Measurements from ENCODE around the gene CEP72. TPM values are rescaled to one million over a fixed set of nuclear protein-coding genes. Genes with fewer than 3 reads are reported as not detected.

The CEP72 gene
- total and polyA plus RNA-seq, 2 experiments from 2014 or later = 1.7 to 2.4 TPM

DNA sequence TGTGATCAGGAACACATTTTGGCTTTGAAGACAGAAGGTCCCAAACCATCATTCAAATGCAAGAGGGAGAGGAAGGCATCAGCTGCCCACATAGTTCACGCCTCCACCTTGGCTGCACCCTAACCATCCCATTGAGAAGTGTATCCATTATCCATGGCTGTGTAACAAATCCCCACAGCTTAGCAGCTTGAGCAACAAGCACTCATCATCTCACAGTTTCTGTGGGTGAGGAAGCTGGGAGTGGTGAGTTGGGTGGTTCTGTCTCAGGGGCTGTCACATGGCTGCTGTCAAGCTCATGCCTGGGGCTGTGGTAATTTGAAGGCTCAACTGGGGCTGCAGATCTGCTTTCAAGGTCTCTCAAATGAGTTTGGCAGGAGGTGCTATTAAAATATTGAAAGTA lies 23.0 kb upstream of the CEP72 start:
- Histone ChIP-seq H3K9ac (no peak overlapping the region), H3K79me2 (ENCODE audit: insufficient read depth) (no peaks in the 10 kb centered on the region), H4K20me1 (ENCODE audit: insufficient read depth) (no peaks in the 10 kb centered on the region), H3F3A (ENCODE audit: insufficient read depth) (no peaks in the 10 kb centered on the region), H3K36me3 (ENCODE audit: low read depth) (no peaks in the 10 kb centered on the region), H3K4me2 (ENCODE audit: unreplicated experiment) (no peak overlapping the region), H3K4me1 (ENCODE audit: insufficient read depth) (no peaks in the 10 kb centered on the region), H3K27me3 (replicated peaks; ENCODE audit: insufficient read depth) (peaks cover 13% of the 10 kb centered on the region), H3K9me3 (ENCODE audit: low read depth) (no peaks in the 10 kb centered on the region), H3K4me3 (no peak overlapping the region), H2AFZ (no peak overlapping the region), H3K27ac (no peak overlapping the region), H3K9me2 (ENCODE audit: insufficient read depth) (no peaks in the 10 kb centered on the region)
- 46 to 70% methylated on average over 1 of the region's 1 CpG for WGBS, 2 experiments (ENCODE audit: low coverage in 1 of 2, low lambda C conversion rate in 2 of 2, missing lambda C conversion rate in 2 of 2)
- in situ Hi-C loops (cut with MboI) = no loop called here
- TF ChIP-seq EZH2 (IDR thresholded peaks at IDR 0.05; ENCODE audit: insufficient read depth, poor library complexity, severe bottlenecking) (no peak), EZH2phosphoT487 (IDR thresholded peaks at IDR 0.05; ENCODE audit: insufficient read depth, low read depth) (no peak)
- DNase-seq = no peak

DNA sequence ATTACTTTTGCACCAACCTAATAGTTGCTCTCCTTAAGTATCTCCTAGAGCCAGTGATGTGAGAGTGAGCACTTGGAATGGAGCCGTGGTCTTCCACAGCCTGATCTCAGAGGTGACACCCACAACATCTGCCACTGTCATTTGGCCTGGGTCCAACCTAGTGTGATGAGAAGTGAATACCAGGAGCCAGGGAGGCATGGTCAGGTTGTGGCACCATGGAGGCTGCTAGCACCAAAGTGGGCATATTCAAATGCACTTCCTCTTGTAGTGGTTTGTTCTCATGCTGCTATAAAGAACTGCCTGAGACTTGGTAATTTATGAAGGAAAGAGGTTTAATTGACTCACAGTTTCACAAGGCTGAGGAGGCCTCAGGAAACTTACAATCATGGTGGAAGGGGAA lies 22.6 kb upstream of the CEP72 start:
- Histone ChIP-seq H3K9ac (no peak overlapping the region), H3K4me3 (no peak overlapping the region), H3K4me1 (ENCODE audit: insufficient read depth) (no peaks in the 10 kb centered on the region), H3K9me3 (ENCODE audit: low read depth) (no peaks in the 10 kb centered on the region), H3K9me2 (ENCODE audit: insufficient read depth) (no peaks in the 10 kb centered on the region), H3K36me3 (ENCODE audit: low read depth) (no peaks in the 10 kb centered on the region), H3K4me2 (ENCODE audit: unreplicated experiment) (no peak overlapping the region), H4K20me1 (ENCODE audit: insufficient read depth) (no peaks in the 10 kb centered on the region), H3K27ac (no peak overlapping the region), H2AFZ (no peak overlapping the region), H3F3A (ENCODE audit: insufficient read depth) (no peaks in the 10 kb centered on the region), H3K27me3 (replicated peaks; ENCODE audit: insufficient read depth) (peaks cover 17% of the 10 kb centered on the region), H3K79me2 (ENCODE audit: insufficient read depth) (no peaks in the 10 kb centered on the region)
- 35 to 38% methylated on average over 1 of the region's 1 CpG for WGBS, 2 experiments (ENCODE audit: low coverage in 1 of 2, low lambda C conversion rate in 2 of 2, missing lambda C conversion rate in 2 of 2)
- in situ Hi-C loops (cut with MboI) = no loop called here
- TF ChIP-seq EZH2phosphoT487 (IDR thresholded peaks at IDR 0.05; ENCODE audit: insufficient read depth, low read depth) = no peak
- TF ChIP-seq EZH2 (IDR thresholded peaks at IDR 0.05; ENCODE audit: insufficient read depth, poor library complexity, severe bottlenecking) = no peak
- no peak for DNase-seq

DNA sequence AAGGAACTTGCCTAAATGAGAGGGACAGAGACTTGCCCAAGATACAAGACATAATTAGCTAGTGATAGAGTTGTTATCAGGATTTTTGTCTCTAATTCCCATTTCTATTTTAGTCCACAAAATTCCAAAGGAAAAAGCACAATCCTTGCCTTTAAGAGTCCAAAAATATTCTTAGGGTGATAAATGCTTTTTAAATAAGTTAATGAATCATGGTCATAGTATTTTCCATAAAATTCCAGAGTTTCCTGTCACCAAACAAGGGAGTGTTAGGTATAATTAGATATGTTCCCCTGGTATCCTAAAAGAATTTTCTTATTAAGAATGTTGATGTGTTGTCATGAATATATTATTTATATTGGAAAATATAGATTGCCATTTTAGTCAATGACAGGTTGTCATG lies 21.8 kb upstream of the CEP72 start:
- Histone ChIP-seq H3K9me3 (ENCODE audit: low read depth) (no peaks in the 10 kb centered on the region), H2AFZ (no peak overlapping the region), H3K79me2 (ENCODE audit: insufficient read depth) (no peaks in the 10 kb centered on the region), H3K36me3 (ENCODE audit: low read depth) (no peaks in the 10 kb centered on the region), H3K27me3 (replicated peaks; ENCODE audit: insufficient read depth) (peaks cover 21% of the 10 kb centered on the region), H3K4me1 (ENCODE audit: insufficient read depth) (no peaks in the 10 kb centered on the region), H3K4me2 (ENCODE audit: unreplicated experiment) (no peak overlapping the region), H3K27ac (no peak overlapping the region), H3K9me2 (ENCODE audit: insufficient read depth) (no peaks in the 10 kb centered on the region), H3K4me3 (no peak overlapping the region), H3F3A (ENCODE audit: insufficient read depth) (no peaks in the 10 kb centered on the region), H3K9ac (no peak overlapping the region), H4K20me1 (ENCODE audit: insufficient read depth) (no peaks in the 10 kb centered on the region)
- in situ Hi-C loops (cut with MboI) = no loop called here
- TF ChIP-seq EZH2phosphoT487 (IDR thresholded peaks at IDR 0.05; ENCODE audit: insufficient read depth, low read depth) (no peak), EZH2 (IDR thresholded peaks at IDR 0.05; ENCODE audit: insufficient read depth, poor library complexity, severe bottlenecking) (no peak)
- peak; percentile 16 for DNase-seq

DNA sequence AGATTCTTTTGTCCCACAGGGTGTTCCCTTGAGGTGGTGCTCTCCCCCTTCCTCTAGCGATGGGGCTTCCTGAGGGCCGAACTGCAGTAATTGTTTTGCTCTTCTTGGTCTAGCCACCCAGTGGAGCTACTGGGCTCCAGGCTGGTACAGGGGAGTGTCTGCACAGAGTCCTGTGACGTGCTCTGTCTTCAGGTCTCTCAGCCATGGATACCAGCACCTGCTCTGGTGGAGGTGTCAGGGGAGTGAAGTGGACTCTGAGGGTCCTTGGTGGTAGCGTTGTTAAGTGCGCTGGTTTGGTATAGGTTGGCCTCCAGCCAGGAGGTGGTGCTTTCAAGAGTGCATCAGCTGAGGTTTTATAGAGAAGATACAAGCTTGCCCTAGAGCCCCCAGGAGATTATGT lies 20.4 kb upstream of the CEP72 start:
- no peaks in the 10 kb centered on the region for H3K9me2 ChIP-seq (ENCODE audit: insufficient read depth)
- H3K27ac ChIP-seq = no peak overlapping the region
- no peak overlapping the region for H3K4me3 ChIP-seq
- H3K9me3 ChIP-seq (ENCODE audit: low read depth) = no peaks in the 10 kb centered on the region
- H3K79me2 ChIP-seq (ENCODE audit: insufficient read depth) = no peaks in the 10 kb centered on the region
- no peaks in the 10 kb centered on the region for H3K4me1 ChIP-seq (ENCODE audit: insufficient read depth)
- H3K27me3 ChIP-seq (replicated peaks; ENCODE audit: insufficient read depth) = peaks cover 35% of the 10 kb centered on the region
- no peak overlapping the region for H2AFZ ChIP-seq
- no peak overlapping the region for H3K4me2 ChIP-seq (ENCODE audit: unreplicated experiment)
- in situ Hi-C loops (cut with MboI) = no loop called here
- TF ChIP-seq EZH2phosphoT487 (IDR thresholded peaks at IDR 0.05; ENCODE audit: insufficient read depth, low read depth) (no peak), EZH2 (IDR thresholded peaks at IDR 0.05; ENCODE audit: insufficient read depth, poor library complexity, severe bottlenecking) (no peak)
- H4K20me1 ChIP-seq (ENCODE audit: insufficient read depth) = no peaks in the 10 kb centered on the region
- no peak for DNase-seq
- 49 to 64% methylated on average over 5 of the region's 5 CpGs for WGBS, 2 experiments (ENCODE audit: low coverage in 1 of 2, low lambda C conversion rate in 2 of 2, missing lambda C conversion rate in 2 of 2)
- no peaks in the 10 kb centered on the region for H3F3A ChIP-seq (ENCODE audit: insufficient read depth)
- H3K9ac ChIP-seq = no peak overlapping the region
- no peaks in the 10 kb centered on the region for H3K36me3 ChIP-seq (ENCODE audit: low read depth)

DNA sequence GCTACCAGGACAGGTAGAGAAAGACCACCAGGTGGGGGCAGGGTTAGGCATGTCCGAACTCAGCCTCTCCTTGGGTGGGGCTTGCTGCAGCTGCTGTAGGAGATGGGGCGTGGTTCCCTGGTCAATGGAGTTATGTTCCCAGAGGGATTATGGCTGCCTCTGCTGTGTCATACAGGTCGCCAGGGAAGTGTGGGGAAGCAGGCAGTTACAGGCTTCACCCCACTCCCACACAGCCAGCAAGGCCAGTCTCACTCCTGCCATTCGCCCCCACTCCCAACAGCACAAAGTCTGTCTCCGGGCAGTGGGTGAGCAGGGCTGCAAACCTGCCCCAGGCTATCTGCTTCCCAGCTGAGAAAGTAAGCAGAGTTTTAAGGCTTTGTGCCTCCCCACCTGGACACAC lies 20.0 kb upstream of the CEP72 start:
- WGBS, 2 experiments (ENCODE audit: low coverage in 1 of 2, low lambda C conversion rate in 2 of 2, missing lambda C conversion rate in 2 of 2) = 26 to 27% methylated on average over 5 of the region's 5 CpGs
- no peak overlapping the region for H3K9ac ChIP-seq
- peaks cover 39% of the 10 kb centered on the region for H3K27me3 ChIP-seq (replicated peaks; ENCODE audit: insufficient read depth)
- no peak overlapping the region for H3K4me2 ChIP-seq (ENCODE audit: unreplicated experiment)
- in situ Hi-C loops (cut with MboI) = no loop called here
- no peak overlapping the region for H3K27ac ChIP-seq
- no peaks in the 10 kb centered on the region for H3K79me2 ChIP-seq (ENCODE audit: insufficient read depth)
- no peaks in the 10 kb centered on the region for H3K36me3 ChIP-seq (ENCODE audit: low read depth)
- H3K4me3 ChIP-seq = no peak overlapping the region
- H4K20me1 ChIP-seq (ENCODE audit: insufficient read depth) = no peaks in the 10 kb centered on the region
- DNase-seq = no peak
- no peaks in the 10 kb centered on the region for H3K9me2 ChIP-seq (ENCODE audit: insufficient read depth)
- no peaks in the 10 kb centered on the region for H3K9me3 ChIP-seq (ENCODE audit: low read depth)
- H2AFZ ChIP-seq = no peak overlapping the region
- H3F3A ChIP-seq (ENCODE audit: insufficient read depth) = no peaks in the 10 kb centered on the region
- no peaks in the 10 kb centered on the region for H3K4me1 ChIP-seq (ENCODE audit: insufficient read depth)
- TF ChIP-seq EZH2phosphoT487 (IDR thresholded peaks at IDR 0.05; ENCODE audit: insufficient read depth, low read depth) = no peak
- no peak for TF ChIP-seq EZH2 (IDR thresholded peaks at IDR 0.05; ENCODE audit: insufficient read depth, poor library complexity, severe bottlenecking)

Data from GM23248 (cell line).